HUES64 (cell line): ENCODE results near the gene IGSF11.
A peak's percentile ranks its signal among the peaks of the same experiment; 100 is the strongest.

ENCODE experiments used
- H3K27ac ChIP-seq: 2 replicates; pipeline ENCODE4 v1.7.0; 2013; ENCODE audit warnings: low read depth, low read length, inconsistent platforms
- H3K27me3 ChIP-seq: 2 replicates; pipeline ENCODE4 v1.6.1; 2013; ENCODE audit warnings: mild to moderate bottlenecking, low read length; ENCODE audit not compliant: insufficient read depth
- H3K36me3 ChIP-seq: 2 replicates; pipeline ENCODE4 v1.6.1; 2013; ENCODE audit warnings: mild to moderate bottlenecking, low read length; ENCODE audit not compliant: insufficient read depth
- H3K4me1 ChIP-seq: 2 replicates; pipeline ENCODE4 v1.6.1; 2013; ENCODE audit warnings: mild to moderate bottlenecking, low read length, moderate library complexity; ENCODE audit not compliant: insufficient read depth
- H3K4me3 ChIP-seq: 2 replicates; pipeline ENCODE4 v1.5.1; 2013; ENCODE audit warnings: mild to moderate bottlenecking, low read length, moderate library complexity
- H3K9ac ChIP-seq: 2 replicates; pipeline ENCODE4 v1.6.1; 2013; ENCODE audit warnings: mild to moderate bottlenecking, low read depth, low read length
- H3K9me3 ChIP-seq: 2 replicates; pipeline ENCODE4 v1.6.1; 2013; ENCODE audit warnings: low read depth, low read length; ENCODE audit not compliant: insufficient read depth
- WGBS: fragments of 150-250, 120-280 bp; methylation state at CpG from one replicate; pipeline ENCODE4 v1.1.7; 2013; ENCODE audit warnings: missing lambda C conversion rate; 5-methylcytosine and 5-hydroxymethylcytosine counted together

The IGSF11 gene

DNA sequence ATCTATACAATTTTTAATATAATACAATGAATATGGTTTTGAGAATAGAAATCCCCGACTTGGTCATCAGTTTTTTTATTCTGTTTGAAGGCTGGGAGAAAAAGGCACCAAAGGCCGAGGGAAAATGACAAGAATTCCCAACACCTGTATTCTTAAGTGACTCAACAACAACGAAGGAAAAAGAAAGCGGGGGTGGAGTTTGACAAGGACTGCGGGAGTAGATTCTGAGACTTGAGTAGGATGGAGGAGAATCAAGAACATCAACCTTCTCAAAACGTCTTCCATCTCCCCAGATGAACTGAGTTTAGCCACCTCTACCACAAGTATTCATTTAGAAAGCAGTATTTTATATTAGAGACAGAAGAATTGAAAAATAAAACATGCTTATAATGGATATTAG, 107.2 kb downstream of the IGSF11 start:
- H3K4me1 ChIP-seq: no peaks in the 10 kb centered on the region
- no peak overlapping the region for H3K4me3 ChIP-seq
- H3K36me3 ChIP-seq: no peaks in the 10 kb centered on the region
- WGBS: 70% methylated on average over 2 of the region's 6 CpGs
- H3K9ac ChIP-seq: no peak overlapping the region
- no peaks in the 10 kb centered on the region for H3K27me3 ChIP-seq
- H3K27ac ChIP-seq: no peak overlapping the region
- no peaks in the 10 kb centered on the region for H3K9me3 ChIP-seq

DNA sequence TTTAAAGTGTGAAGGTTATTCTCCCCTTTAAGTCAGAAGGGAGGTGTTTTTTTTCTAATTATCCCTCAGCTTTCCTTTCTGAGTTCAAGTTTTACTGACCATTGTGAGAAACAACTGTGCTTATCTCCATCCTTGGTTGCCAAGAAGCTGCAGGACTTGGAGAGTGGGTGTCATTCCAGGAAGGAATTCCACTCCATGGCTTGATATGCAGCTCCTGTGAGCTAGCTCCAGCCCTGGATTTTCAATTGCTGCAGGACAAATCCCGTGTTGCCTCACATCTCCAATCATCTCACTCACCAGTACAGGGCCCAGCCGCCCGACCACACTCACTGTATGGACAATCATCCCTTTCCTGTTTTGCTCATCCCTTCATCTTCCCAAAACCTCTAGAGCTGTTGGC, 122.5 kb downstream of the IGSF11 start:
- H3K27me3 ChIP-seq: no peaks in the 10 kb centered on the region
- no peak overlapping the region for H3K27ac ChIP-seq
- WGBS: 71% methylated on average over 3 of the region's 3 CpGs
- no peak overlapping the region for H3K4me3 ChIP-seq
- peaks cover 14% of the 10 kb centered on the region for H3K4me1 ChIP-seq
- H3K36me3 ChIP-seq: no peaks in the 10 kb centered on the region
- H3K9ac ChIP-seq: no peak overlapping the region
- no peaks in the 10 kb centered on the region for H3K9me3 ChIP-seq

DNA sequence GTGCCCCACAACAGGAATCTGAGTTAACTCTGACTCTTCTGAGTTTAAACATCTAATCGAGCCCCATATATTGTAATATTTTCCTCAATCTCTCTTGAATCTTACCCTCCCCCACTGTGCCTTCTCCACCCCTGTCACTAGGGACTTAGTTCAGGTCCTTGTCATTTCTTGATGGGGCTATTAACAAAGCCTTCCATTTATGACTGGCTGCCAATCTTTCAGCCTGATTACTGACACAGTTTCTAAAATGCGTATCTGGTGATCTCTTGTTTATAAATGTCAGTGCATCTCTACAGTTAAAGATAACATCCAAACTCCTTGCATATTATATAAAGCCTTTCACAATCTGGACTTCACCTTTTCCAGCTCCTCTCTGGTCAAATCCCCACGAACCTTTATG, 124.3 kb downstream of the IGSF11 start:
- Histone ChIP-seq H3K27me3 (no peaks in the 10 kb centered on the region), H3K4me3 (no peak overlapping the region), H3K4me1 (peaks cover 14% of the 10 kb centered on the region), H3K9ac (no peak overlapping the region), H3K9me3 (no peaks in the 10 kb centered on the region), H3K27ac (no peak overlapping the region), H3K36me3 (no peaks in the 10 kb centered on the region)
- 87% methylated on average over 3 of the region's 3 CpGs for WGBS

DNA sequence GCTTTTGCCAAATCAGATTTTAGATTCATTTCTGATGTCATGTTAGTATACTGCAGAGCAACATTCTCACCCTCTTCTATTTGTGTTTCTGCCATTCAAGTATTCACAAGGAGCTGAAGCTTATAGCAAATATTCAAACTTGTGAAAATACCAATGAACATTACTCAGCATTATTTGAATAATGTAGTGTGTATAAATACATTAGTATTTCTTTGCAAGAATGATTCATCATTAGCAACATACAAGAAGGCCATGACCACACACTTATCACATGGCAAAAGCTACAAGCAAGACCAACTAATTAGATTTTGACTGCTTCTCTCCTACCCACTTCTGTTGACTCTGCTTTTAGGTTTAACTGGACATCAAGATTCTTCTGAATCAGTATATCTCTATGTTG, 124.9 kb downstream of the IGSF11 start:
- peaks cover 14% of the 10 kb centered on the region for H3K4me1 ChIP-seq
- H3K9ac ChIP-seq: no peak overlapping the region
- H3K4me3 ChIP-seq: no peak overlapping the region
- no peaks in the 10 kb centered on the region for H3K36me3 ChIP-seq
- no peak overlapping the region for H3K27ac ChIP-seq
- H3K9me3 ChIP-seq: no peaks in the 10 kb centered on the region
- H3K27me3 ChIP-seq: no peaks in the 10 kb centered on the region

DNA sequence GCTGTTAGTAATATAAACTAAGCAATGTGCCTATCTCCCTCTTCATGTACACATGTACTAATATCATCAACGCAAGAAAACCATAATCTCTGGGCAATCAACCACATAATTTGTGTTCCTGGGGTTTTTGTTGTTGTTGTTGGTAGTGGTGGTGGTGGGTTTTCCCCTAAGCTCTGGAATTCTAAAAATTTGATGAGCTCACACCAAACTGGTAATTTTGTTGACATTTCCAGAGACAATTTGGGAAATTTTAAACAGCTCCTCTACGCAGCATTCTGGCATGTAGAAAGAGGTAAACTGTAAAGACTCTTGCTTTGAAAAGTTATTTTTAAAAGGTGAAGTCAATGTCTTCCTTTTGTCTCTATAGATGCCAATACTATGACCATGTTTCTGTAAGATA, 126.7 kb downstream of the IGSF11 start:
- H3K4me1 ChIP-seq: peaks cover 14% of the 10 kb centered on the region
- no peaks in the 10 kb centered on the region for H3K36me3 ChIP-seq
- H3K4me3 ChIP-seq: no peak overlapping the region
- no peaks in the 10 kb centered on the region for H3K9me3 ChIP-seq
- WGBS: 73% methylated on average over 1 of the region's 2 CpGs
- H3K9ac ChIP-seq: no peak overlapping the region; the same call in 1 of the 2 replicates
- H3K27me3 ChIP-seq: no peaks in the 10 kb centered on the region
- H3K27ac ChIP-seq: no peak overlapping the region

DNA sequence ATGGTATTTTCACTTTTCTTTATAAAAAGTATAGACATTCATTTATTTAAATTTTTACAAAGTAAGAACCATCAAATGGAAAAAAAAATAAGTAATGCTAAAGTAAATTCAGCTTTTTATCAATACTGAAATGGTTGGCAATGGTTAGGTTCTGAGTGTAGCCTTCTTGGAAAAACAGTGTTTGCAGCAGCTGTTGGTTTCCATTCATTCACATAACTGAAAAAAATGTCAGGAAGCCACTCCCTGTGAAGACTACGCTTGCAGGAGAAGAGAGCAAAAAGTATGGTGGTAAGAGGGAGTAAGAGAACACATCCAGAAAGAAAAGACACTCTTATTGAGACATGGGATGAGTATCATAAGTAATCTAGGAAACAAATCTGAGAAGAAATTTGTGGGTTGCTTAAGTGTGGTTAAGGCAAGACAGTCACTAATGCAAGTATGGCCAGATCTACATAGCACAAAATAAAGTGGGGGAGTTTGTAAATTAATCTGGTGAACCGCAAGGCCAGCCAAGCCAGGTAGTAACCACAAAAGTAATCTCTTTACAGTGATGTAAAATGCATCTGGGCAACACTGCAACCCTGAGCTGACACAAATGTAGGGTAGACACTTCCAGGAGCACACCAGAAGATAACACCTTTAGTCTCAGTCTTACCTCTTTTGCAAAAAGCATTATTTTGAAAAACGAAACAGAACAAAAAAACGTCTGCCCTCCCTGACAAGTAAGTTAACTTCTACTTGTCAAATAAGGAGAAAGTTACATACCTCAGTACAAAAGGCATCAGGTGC, 133.7 kb downstream of the IGSF11 start:
- H3K4me1 ChIP-seq: no peaks in the 10 kb centered on the region
- WGBS: 92% methylated on average over 4 of the region's 4 CpGs
- H3K27ac ChIP-seq: no peak overlapping the region
- no peaks in the 10 kb centered on the region for H3K36me3 ChIP-seq
- H3K27me3 ChIP-seq: no peaks in the 10 kb centered on the region
- H3K4me3 ChIP-seq: no peak overlapping the region
- no peak overlapping the region for H3K9ac ChIP-seq
- no peaks in the 10 kb centered on the region for H3K9me3 ChIP-seq

DNA sequence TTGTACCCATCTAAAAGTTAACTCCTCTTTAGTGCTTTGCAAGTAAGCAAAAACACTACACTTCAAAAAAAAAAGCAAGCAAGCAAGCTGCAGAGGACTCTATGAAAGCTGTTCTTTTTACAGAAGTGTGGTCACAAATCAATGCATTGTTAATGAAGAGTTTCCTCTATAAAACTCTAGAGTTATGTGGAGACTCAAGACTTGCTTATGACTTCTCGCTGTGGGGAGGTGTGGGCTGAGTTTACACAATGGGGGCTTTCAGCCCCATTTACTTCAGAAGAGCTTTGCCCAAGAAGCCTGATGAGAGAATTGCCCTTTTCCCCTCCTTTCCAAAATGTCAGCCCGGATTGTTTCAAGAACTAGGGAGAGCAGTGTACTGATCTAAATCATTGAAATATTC, 144.4 kb downstream of the IGSF11 start:
- H3K36me3 ChIP-seq: no peaks in the 10 kb centered on the region
- no peak overlapping the region for H3K4me3 ChIP-seq
- H3K27me3 ChIP-seq: no peaks in the 10 kb centered on the region
- H3K9me3 ChIP-seq: no peaks in the 10 kb centered on the region
- 85% methylated on average over 1 of the region's 2 CpGs for WGBS
- H3K9ac ChIP-seq: no peak overlapping the region
- no peaks in the 10 kb centered on the region for H3K4me1 ChIP-seq
- H3K27ac ChIP-seq: no peak overlapping the region

DNA sequence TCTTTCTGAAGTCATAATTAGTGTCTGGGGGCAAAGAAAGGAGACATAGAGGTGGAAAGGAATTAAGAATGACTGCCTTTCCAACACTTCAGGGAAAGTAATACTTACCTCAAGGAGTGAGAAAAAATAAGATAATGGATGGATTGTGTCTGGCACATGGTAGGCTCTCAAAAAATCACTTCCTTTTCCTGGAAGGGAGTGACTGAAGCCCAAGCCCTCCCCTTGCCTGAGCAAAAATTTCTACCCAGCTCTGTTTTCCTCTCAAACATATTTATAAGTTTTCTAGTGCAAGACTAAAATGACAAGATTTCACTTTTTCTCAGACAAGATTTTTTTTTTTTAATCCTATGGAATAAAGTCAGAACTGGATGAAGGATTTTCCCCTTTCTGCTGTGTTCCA, 145.0 kb downstream of the IGSF11 start:
- Histone ChIP-seq H3K4me1 (no peaks in the 10 kb centered on the region), H3K9me3 (no peaks in the 10 kb centered on the region), H3K27me3 (no peaks in the 10 kb centered on the region), H3K27ac (no peak overlapping the region), H3K4me3 (no peak overlapping the region), H3K36me3 (no peaks in the 10 kb centered on the region), H3K9ac (no peak overlapping the region)

DNA sequence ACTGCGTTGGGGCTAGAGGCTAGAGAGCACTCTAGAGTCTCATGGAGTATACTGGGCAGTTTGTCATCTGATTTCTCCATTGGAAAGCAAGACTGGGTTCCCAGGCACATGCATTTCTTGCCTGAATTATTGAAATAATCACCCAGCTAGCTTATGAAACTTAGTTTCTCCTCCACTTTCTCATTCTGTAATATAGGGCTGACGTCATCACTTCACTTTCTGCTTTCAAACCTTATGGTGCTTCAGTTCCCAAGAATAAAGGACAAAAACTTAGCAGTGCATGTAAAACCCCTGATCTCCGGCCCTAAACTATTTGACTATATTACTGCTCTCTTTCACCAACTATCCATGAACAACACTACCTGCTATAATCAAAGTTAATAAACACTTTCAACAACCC, 147.9 kb downstream of the IGSF11 start:
- no peak overlapping the region for H3K27ac ChIP-seq
- no peaks in the 10 kb centered on the region for H3K4me1 ChIP-seq
- H3K27me3 ChIP-seq: no peaks in the 10 kb centered on the region
- no peaks in the 10 kb centered on the region for H3K36me3 ChIP-seq
- no peak overlapping the region for H3K4me3 ChIP-seq
- no peak overlapping the region for H3K9ac ChIP-seq
- 90% methylated on average over 3 of the region's 3 CpGs for WGBS
- no peaks in the 10 kb centered on the region for H3K9me3 ChIP-seq

DNA sequence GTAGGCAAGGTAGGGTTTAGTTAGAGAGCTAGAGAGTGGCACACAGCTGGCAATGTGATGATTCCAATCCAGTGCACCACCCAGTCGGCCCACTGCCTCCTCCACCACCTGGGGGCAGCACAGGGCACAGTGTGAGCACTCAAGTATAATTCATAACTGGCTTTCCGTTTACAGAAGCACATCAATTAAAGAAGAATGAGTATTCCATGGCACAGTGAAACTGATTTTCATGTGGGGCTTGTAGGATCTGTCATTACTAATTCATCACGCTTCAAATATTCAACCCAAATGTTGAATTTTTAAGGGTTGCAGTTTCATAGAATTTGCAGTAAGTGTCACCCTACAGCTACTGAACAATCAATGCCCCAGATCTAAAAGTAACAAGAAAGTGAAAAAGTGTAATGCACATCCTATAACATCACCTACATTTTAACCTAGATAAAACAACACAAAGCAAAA, 149.9 kb downstream of the IGSF11 start:
- H3K4me3 ChIP-seq: 0 out of 2 replicates have a peak overlapping the region, but pooled peaks have one; percentile 27
- no peaks in the 10 kb centered on the region for H3K4me1 ChIP-seq
- H3K36me3 ChIP-seq: no peaks in the 10 kb centered on the region
- no peaks in the 10 kb centered on the region for H3K27me3 ChIP-seq
- no peaks in the 10 kb centered on the region for H3K9me3 ChIP-seq
- H3K27ac ChIP-seq: no peak overlapping the region
- no peak overlapping the region for H3K9ac ChIP-seq
- 8% methylated on average over 2 of the region's 3 CpGs for WGBS

DNA sequence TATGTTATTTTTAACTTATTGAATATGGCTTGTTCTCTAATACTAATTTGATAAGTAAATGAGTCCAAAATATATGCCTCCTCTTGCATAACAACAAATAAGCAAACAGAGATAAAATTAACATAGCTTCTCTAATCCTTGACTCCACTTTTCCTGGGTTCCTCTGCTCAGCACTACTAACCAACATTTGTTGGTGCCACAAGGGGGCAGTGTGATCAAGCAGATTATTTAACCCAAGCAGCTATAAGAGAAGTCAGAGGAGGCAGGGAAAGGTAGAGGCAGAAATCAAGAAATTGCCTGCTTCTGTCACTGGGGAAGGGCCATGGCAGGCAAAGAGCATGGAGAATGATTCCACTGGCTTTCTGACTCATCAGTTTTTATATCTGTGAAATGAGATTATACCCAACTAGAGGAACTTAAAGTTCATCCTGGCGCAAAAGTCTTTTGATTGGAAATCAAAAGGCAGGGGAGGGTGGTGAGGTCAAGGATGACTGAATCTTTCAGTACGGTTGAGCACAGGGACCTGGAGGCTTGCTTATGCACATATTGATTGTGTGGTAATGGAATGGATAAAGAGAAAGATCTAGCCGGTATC, 152.2 kb downstream of the IGSF11 start:
- Histone ChIP-seq H3K9ac (no peak overlapping the region), H3K4me3 (no peak overlapping the region), H3K9me3 (no peaks in the 10 kb centered on the region), H3K27ac (no peak overlapping the region), H3K36me3 (no peaks in the 10 kb centered on the region), H3K27me3 (no peaks in the 10 kb centered on the region), H3K4me1 (no peaks in the 10 kb centered on the region)
- 84% methylated on average over 3 of the region's 3 CpGs for WGBS
